GM18499 (cell line): ENCODE results near the gene ADGRL3.
"Not testable (repeated sequence)": the region's sequence is repeated elsewhere in the genome, so short reads cannot be mapped to it uniquely, and the experiment has no call there.

ENCODE experiments used
- ATAC-seq: cut with Tn5 transposase; IDR thresholded peaks from one replicate; pipeline ENCODE4 v1.9.1; 2021; ENCODE audit warnings: moderate number of reproducible peaks; ENCODE audit not compliant: insufficient read depth, unreplicated experiment

Gene ADGRL3

DNA sequence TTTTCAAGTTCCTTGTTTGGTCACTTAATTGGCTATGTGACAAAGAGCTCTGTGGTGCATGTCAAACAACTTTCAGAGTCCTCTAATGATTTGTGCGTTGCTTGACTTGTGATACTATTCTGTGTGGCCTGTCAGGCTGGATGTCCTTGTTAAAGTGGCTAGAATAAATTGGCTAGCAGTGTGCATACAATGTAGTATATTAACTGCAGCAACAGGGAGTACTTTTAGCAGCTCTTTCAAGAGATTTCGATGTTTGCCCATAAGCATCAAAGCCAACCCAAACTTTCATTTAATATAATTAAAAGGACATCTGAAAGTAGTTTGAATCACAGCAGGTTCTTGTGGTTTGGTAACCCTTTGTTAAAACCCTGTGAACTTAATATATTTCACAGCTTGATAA lies 718.9 kb downstream of the ADGRL3 start:
- no peak for ATAC-seq

- no peak for ATAC-seq
Measured at GRCh38 chr4:61919561-61919960, 719.4 kb downstream of the ADGRL3 start.

GRCh38 chr4:61921920-61922319 lies 721.8 kb downstream of the ADGRL3 start:
- ATAC-seq, result no peak

DNA sequence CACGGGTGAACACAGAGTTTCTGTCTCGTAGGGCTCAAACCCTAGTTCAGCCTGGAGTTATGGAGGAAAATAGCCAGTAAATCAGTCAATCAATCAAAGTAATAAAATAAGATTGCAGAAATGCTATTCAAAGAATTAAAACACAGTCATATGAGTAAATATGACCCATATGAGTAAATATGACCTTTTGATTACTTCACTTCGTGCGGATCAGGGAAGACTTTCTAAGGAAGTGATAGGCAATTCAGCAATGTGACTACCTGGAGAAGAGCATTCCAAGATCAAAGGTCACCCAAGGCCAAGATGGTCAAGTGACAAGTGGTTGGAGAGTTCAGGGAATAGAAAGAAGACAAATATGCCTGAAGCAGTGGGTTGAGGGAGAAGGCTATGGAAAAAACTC lies 722.6 kb downstream of the ADGRL3 start:
- no peak for ATAC-seq

DNA sequence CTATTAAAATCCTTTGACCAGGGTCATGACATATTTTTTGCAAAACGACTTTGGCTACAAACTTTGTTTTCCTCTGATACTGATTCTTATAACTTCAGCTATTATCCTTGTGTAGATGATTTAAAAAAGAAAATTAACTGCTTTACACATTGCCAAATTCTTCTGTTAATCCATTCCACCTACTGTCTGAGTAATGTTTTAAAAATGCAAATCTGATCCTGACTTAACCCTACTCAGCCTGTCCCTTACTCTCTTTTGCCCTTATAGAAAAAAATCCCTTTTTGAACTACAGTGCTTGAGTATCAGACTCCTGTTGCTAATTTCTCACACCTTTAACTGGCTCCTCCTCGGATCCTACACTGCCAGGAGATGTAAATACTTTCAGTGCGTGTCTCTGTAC lies 723.1 kb downstream of the ADGRL3 start:
- no peak for ATAC-seq

DNA sequence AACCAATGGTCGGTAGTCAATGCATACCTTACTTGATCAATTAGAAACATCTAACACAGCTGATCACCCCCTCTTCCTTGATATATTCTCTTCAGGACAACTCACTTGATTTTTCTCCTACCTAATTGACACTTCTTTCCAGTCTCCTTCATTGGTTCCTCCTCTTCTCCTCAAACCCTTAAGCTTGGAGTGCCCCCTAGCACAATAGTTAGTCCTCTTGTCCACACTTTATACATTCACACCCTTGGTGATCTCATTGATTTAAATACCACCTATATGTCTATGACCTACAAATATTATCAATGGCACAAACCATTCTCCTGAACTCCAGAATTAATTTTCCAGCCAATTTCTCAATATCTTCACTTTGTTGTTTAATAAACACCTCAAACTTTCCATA lies 724.0 kb downstream of the ADGRL3 start:
- no peak for ATAC-seq

DNA sequence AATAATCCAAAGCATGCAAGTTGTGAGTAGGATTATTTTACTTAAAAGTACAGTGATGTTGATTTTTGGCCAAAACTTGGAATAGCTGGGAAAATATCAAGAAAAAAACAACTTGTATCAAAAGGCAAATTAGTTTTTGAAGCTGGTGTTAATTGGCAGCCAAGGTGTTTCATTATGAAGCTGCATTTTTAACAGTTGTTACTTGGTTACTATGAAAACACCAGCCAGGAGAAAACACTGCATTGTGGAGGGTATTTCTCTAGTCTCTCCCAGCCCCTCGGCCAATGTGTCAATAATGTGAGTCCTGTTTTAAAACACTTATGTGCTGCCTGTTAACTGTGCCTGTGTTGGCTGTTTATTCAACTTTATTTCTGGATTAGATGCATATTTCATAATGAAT lies 733.4 kb downstream of the ADGRL3 start:
- no peak for ATAC-seq

DNA sequence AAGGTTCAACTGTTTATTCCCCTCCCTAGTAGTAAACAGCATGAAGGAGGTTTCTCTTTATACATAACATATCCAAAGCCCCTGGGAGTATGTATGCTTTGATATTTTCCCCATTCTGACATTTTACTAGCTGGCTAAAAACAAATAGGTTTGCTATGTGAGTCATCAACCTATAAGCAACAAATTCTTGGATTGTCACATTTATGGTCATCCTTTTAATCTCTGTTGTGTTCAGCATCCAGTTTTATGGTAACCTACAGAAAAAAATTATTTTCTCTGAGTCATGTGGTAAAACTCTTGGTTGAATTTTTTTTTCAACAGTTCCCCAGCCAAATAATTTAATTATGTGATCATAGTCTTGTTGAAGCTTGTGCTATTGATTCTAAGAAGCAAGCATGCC lies 734.1 kb downstream of the ADGRL3 start:
- no peak for ATAC-seq

- ATAC-seq, result no peak
Measured at GRCh38 chr4:61938250-61938846, 738.2 kb downstream of the ADGRL3 start.

DNA sequence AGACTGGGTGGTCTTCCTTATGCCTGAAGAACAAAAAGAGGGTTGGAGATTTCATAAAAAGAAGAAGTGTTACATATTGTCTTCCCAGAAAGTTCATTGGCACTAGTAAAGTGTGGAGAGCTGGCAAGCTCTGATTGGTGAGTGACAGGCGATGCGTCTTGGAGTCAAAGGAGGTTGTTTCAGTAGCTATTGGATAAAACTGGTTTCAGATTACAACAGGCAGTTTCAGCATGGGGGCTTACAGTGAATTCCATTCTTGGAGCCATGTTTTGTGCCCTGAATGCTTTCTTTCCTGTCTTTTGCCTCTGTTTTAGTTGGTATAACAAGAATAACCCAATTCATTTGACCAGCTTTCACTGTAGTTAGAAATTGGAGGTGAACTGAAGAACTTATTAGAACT lies 750.5 kb downstream of the ADGRL3 start:
- no peak for ATAC-seq

GRCh38 chr4:61953386-61953785 lies 753.3 kb downstream of the ADGRL3 start:
- ATAC-seq, result no peak

DNA sequence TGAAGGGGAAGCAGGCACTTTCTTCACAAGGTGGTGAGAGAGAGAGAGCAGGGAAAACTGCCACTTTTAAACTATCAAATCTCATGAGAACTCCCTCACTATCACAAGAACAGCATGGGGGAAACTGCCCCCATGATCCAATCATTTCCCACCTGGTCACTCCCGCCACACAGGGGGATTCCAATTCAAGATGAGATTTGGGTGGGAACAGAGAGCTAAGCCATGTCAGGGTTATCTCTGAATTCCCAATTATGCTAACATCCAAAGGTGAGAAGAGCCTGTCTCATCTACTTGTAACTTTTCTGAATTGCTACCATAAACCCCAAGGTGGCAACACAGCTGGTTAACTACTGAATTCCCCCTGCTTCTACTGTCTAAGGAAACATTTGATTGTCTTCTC lies 758.5 kb downstream of the ADGRL3 start:
- no peak for ATAC-seq

GRCh38 chr4:61959087-61959486 lies 759.0 kb downstream of the ADGRL3 start:
- ATAC-seq, result no peak

DNA sequence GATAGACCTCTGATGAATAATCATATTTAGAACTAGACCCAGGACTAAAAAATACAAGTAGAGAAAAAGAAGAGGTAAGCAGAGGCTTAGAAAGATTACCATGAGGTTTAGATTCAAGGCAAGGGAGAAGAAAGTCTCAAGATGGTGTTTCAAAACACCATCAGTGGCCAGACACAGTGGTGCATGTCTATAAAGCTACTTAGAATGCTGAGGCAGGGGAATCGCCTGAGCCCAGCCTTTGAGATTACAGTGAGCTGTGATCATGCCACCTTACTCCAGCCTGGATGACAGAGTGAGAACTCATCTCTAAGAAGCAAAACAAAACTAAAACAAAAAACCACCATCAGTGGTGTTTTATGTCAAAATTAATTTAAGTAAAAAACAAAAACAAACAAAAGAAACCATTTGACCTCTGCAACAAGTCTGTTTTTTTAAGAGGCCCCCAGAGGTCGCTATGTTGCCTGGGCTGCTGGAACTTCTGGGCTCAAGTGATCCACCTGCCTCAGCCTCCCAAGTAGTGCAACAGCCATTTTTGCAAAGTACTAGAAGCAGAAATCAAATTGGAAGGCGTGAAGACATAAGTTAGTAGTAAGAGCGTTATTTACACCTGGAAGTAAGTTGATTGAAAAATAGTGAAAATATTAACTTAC lies 784.3 kb downstream of the ADGRL3 start:
- no peak for ATAC-seq

- no peak for ATAC-seq
Measured at GRCh38 chr4:61985426-61985825, 785.3 kb downstream of the ADGRL3 start.

DNA sequence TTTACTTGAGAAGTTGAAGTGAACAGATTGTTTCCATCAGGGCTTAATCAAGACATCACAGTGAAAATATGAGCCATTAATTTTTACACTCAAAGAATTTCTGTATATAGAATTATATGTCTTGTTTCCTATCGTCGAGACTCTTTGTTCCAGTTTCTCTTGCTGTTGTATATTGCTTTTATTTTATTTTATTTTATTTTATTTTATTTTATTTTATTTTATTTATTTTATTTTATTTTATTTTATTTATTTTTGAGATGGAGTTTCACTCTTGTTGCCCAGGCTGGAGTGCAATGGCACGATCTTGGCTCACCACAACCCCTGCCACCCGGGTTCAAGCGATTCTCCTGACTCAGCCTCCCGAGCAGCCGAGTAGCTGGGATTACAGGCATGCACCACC lies 786.8 kb downstream of the ADGRL3 start:
- not testable (repeated sequence) for ATAC-seq

GRCh38 chr4:61992351-61992750 lies 792.2 kb downstream of the ADGRL3 start:
- no peak for ATAC-seq

- ATAC-seq, result no peak
Measured at GRCh38 chr4:61994036-61994435, 793.9 kb downstream of the ADGRL3 start.

DNA sequence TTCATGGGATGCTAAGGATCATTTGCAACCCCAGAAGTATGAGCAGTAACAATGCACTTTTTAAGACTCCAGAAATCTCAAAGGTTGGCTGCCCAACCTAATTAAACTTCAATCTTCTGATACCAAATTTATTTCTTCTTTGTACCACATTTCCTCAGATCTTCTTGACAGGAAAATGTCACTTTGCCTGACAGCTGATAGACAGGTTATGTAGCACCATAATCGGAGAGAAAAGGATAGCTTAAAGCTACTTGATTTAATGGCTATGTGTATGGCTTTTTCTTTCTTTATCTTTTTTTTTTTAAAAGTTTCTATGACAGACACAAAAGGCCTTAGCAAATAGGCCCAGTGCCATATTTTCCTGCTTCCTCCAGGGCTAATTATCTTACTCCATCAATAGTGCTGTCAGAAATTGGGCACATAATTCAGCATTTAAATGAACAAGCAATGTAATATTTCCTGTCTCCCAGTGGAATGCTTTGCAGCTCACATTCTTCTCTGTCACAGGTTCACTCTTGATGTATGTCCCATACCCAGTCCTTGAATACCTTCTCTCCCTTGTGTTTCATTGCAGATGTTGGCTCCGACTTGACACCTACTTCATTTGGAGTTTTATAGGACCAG lies 795.7 kb downstream of the ADGRL3 start:
- no peak for ATAC-seq

GRCh38 chr4:61996943-61997342 lies 796.8 kb downstream of the ADGRL3 start:
- ATAC-seq, result no peak

GRCh38 chr4:61997831-61998230 lies 797.7 kb downstream of the ADGRL3 start:
- no peak for ATAC-seq

DNA sequence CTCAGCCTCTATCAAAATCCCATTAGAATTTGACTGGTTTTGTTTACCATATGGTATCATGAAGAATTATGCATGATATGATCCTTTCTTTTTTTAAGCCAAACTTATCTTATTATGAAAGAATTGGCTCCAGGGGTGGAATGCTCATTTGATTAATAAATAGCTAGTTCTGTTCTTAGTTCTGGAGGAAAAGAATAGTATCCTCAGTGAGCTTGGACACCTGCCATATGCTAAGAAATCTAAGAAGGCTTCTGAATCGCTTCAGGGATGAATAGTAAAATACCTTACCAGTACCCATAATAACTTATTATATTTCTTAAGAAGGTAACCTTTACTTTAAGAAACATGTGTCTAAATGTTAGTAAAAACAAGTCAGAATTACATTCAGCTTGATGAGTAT lies 803.6 kb downstream of the ADGRL3 start:
- no peak for ATAC-seq
